Spinal cord (tissue), 10 donors: Measurements from ENCODE around the gene IMMP2L. TPM values are rescaled to one million over a fixed set of nuclear protein-coding genes. Genes with fewer than 3 reads are reported as not detected.
"Not testable (repeated sequence)": the region's sequence is repeated elsewhere in the genome, so short reads cannot be mapped to it uniquely, and the experiment has no call there.

Experiments
- DNase-seq, 6 donors: peaks; one replicate each; pipeline versions ENCODE4 v3.0.0 to v3.0.0-alpha.2; 2013 to 2015; ENCODE audit warnings: low spot score in 6 of 6, low read depth in 4 of 6
- H3K27ac ChIP-seq: one replicate; pipeline ENCODE4 v1.5.1; 2013; ENCODE audit warnings: low read depth, low read length, control low read depth
- H3K27me3 ChIP-seq: one replicate; pipeline ENCODE4 v1.6.1; 2013; ENCODE audit warnings: low read length; ENCODE audit not compliant: control insufficient read depth, insufficient read depth
- H3K36me3 ChIP-seq: one replicate; pipeline ENCODE4 v1.6.1; 2013; ENCODE audit warnings: low read length; ENCODE audit not compliant: control insufficient read depth, insufficient read depth
- H3K4me1 ChIP-seq: one replicate; pipeline ENCODE4 v1.6.1; 2013; ENCODE audit warnings: low read length; ENCODE audit not compliant: control insufficient read depth, insufficient read depth
- H3K4me3 ChIP-seq: one replicate; pipeline ENCODE4 v1.5.1; 2013; ENCODE audit warnings: low read depth, low read length, control low read depth
- H3K9me3 ChIP-seq: one replicate; pipeline ENCODE4 v1.6.1; 2013; ENCODE audit warnings: low read length; ENCODE audit not compliant: control insufficient read depth, insufficient read depth
- WGBS: methylation state at CpG from one replicate; pipeline ENCODE4 v1.1.5; 2013; ENCODE audit warnings: missing lambda C conversion rate; ENCODE audit not compliant: insufficient coverage; 5-methylcytosine and 5-hydroxymethylcytosine counted together
- polyA plus RNA-seq, 2 donors: library from polyadenylated mRNA; unstranded; fragments of 120-200 nt; gene quantifications; one replicate each; pipeline ENCODE4 v1.2.1, GENCODE V29; 2013; ENCODE audit not compliant: insufficient read length in 2 of 2
- total RNA-seq, 2 donors: library from RNA; depleted of rRNA in 1 of 2; stranded (reverse); fragments of 120-200 nt in 1 of 2; fragments of >200 nt in 1 of 2; gene quantifications; one replicate each; pipeline versions ENCODE4 v1.2.3 to v1.2.4, GENCODE V29; 2013 to 2014
- donor health status: healthy.

The IMMP2L gene
- total and polyA plus RNA-seq, 4 donors, result 14.8 to 26.8 (median 17.4) TPM

DNA sequence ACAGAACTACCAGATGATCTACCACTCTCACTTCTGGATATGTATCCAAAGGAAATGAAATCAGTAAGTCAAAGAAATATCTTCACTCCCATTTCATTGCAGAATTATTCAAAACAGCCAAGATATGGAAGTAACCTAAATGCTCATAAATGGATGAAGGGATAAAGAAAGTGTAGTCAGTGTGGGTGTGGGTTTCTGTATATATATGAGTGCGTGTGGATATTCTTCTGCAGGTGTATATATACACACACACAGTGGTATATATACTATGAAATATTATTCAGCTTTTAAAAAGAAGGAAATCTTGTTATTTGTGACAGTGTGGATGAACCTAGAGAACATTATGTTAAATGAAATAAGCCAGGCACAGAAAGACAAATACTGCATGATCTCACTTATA, 48.7 kb downstream of the IMMP2L start:
- H3K27me3 ChIP-seq, result no peaks in the 10 kb centered on the region
- no peaks in the 10 kb centered on the region for H3K9me3 ChIP-seq
- WGBS, result no CpG with 5 or more reads among the region's 1 CpG
- DNase-seq, result no peak
- H3K4me3 ChIP-seq, result no peak overlapping the region
- no peaks in the 10 kb centered on the region for H3K4me1 ChIP-seq
- H3K36me3 ChIP-seq, result no peaks in the 10 kb centered on the region
- no peak overlapping the region for H3K27ac ChIP-seq

DNA sequence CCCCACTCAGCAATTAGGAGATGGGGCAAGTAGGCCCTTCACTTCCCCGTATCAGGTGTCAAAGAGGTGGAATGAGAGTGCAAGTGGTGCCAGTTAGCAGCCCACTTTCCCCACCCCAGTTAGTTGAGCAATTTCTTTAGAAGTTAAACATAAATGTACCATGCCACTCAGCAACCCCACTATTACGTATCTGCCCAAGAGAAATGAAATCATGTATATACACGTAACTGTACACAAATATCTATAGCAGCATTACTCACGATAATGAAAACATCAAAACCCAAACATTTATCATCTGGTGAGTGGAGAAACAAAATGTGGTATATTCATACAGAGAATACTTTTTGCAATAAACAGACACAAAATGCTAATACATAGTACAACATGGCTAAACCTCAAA, 50.4 kb downstream of the IMMP2L start:
- Histone ChIP-seq H3K36me3 (no peaks in the 10 kb centered on the region), H3K27ac (no peak overlapping the region), H3K4me3 (no peak overlapping the region), H3K4me1 (no peaks in the 10 kb centered on the region), H3K27me3 (no peaks in the 10 kb centered on the region), H3K9me3 (no peaks in the 10 kb centered on the region)
- no peak for DNase-seq
- no CpG with 5 or more reads among the region's 4 CpGs for WGBS

DNA sequence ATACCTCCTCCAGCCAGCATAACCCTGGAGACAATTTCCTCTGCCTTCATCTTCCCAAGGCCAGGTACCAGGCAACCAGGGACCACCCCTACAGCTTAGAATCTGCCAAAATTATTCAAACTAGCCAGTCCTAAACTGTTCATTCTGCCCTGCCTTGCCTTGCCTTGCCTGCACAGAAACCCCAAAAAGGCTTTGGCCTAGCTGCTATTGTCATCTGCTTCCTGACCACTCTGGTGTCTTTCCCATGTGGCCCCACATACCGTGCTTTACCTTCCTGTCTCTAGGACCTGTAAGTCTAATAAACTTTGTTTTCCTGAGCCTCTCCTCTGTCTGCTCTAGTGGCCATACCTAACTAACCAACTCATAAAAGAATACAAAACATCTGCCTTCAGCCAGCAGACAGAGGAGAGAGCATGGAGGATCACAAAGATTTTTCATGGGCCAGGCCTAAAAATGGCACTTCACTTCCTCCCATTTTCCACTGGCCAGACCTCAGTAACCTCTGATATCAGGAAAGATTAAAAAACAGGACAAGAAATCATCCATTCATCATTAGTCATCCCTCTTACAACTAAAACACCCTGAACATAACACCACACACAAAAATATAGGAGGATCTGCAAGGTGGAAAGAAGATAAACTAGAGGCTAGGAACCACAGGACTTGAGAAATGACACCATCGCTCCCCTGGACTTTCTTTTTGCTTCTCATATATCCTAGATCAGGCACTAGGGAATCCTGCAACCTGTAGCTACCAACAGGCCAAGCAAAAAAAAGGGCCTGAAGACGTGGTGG, 51.5 kb downstream of the IMMP2L start:
- H3K36me3 ChIP-seq, result no peaks in the 10 kb centered on the region

DNA sequence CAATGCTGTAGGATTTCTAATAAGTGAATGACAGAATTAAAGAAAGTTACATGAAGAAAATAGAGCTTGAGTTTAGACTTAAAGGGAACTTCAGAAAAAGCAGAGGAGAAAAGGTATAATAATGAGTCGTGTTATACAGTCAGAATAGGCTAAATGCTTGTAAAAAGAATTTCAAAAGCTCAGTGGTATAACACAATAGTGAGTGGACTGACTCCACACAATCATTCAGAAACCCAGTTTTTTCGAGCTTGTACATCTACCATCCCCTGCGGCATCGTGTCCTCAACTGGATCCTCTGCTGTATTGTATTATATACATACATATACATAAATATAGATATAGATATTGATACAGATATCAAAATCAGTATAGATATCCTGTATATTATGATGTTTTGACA, 52.2 kb downstream of the IMMP2L start:
- no peaks in the 10 kb centered on the region for H3K4me1 ChIP-seq
- H3K27me3 ChIP-seq, result no peaks in the 10 kb centered on the region
- no peaks in the 10 kb centered on the region for H3K9me3 ChIP-seq
- WGBS, result no CpG with 5 or more reads among the region's 4 CpGs
- no peaks in the 10 kb centered on the region for H3K36me3 ChIP-seq
- H3K27ac ChIP-seq, result no peak overlapping the region
- H3K4me3 ChIP-seq, result no peak overlapping the region
- DNase-seq, result no peak

More for the DNA sequence above, 51.5 kb downstream of the IMMP2L start:
- no peaks in the 10 kb centered on the region for H3K27me3 ChIP-seq
- no peak overlapping the region for H3K27ac ChIP-seq
- no peak overlapping the region for H3K4me3 ChIP-seq
- no peak for DNase-seq
- 89% methylated on average over 3 of the region's 3 CpGs for WGBS
- no peaks in the 10 kb centered on the region for H3K9me3 ChIP-seq
- H3K4me1 ChIP-seq, result no peaks in the 10 kb centered on the region

DNA sequence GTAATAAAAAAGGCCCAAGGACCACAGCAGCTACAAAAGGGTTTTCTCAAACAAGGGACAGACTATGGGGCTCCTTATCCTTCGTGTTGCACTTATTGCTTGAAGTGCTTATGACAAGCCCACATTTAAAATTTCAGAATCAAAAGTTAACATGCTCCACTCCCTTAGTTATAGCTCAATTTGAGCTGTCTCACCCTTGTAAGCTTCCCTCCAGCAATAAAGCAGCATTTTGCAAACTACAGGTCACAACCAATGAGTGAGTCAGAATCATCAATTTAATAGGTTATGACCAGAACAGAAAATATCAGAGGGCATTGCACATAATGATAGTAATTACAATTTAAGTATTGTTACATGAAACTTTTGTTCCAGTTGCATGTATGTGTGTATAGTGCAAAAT, 53.0 kb downstream of the IMMP2L start:
- Histone ChIP-seq H3K9me3 (no peaks in the 10 kb centered on the region), H3K27me3 (no peaks in the 10 kb centered on the region), H3K4me1 (no peaks in the 10 kb centered on the region), H3K4me3 (no peak overlapping the region), H3K27ac (no peak overlapping the region), H3K36me3 (no peaks in the 10 kb centered on the region)
- WGBS, result 91% methylated on average over 1 of the region's 1 CpG
- no peak for DNase-seq

DNA sequence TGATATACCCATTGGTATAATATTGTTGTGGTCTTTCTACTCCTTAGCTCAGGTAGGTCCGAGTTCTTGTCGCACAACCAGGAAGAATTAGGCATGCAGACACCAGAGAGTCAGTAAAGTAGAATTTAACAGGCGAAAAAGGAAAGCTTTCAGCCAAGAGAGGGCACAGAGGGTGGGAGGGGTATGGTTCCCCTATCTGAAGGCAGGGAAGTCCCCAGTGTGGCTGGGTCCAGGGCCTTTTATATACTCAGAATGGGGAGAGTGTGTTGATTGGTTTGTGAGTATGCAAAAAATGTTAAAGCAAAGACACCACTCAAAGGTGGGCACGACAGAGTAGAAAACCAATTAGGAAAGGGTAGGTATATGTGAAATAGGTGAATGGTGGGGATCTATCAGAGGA, 53.9 kb downstream of the IMMP2L start:
- Histone ChIP-seq H3K4me3 (no peak overlapping the region), H3K4me1 (no peaks in the 10 kb centered on the region), H3K36me3 (no peaks in the 10 kb centered on the region), H3K9me3 (no peaks in the 10 kb centered on the region), H3K27ac (no peak overlapping the region), H3K27me3 (no peaks in the 10 kb centered on the region)
- WGBS, result 93% methylated on average over 4 of the region's 4 CpGs
- no peak for DNase-seq

DNA sequence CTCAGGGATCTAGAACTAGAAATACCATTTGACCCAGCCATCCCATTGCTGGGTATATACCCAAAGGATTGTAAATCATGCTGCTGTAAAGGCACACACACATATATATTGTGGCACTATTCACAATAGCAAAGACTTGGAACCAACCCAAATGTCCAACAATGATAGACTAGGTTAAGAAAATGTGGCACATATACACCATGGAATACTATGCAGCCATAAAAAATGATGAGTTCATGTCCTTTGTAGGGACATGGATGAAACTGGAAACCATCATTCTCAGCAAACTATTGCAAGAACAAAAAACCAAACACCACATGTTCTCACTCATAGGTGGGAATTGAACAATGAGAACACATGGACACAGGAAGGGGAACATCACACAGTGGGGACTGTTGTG, 56.9 kb downstream of the IMMP2L start:
- H3K4me3 ChIP-seq, H3K27ac ChIP-seq, H3K9me3 ChIP-seq, H3K4me1 ChIP-seq, DNase-seq, H3K36me3 ChIP-seq, H3K27me3 ChIP-seq: not testable (repeated sequence)

DNA sequence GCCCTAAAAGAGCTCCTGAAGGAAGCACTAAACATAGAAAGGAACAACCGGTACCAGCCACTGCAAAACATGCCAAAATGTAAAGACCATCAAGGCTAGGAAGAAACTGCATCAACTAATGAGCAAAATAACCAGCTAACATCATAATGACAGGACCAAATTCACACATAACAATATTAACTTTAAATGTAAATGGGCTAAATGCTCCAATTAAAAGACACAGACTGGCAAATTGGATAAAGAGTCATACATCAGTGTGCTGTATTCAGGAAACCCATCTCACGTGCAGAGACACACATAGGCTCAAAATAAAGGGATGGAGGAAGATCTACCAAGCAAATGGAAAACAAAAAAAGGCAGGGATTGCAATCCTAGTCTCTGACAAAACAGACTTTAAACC, 60.5 kb downstream of the IMMP2L start:
- WGBS, result no CpG with 5 or more reads among the region's 2 CpGs
- not testable (repeated sequence) for H3K27ac ChIP-seq, DNase-seq, H3K36me3 ChIP-seq, H3K27me3 ChIP-seq, H3K4me3 ChIP-seq, H3K9me3 ChIP-seq, H3K4me1 ChIP-seq

DNA sequence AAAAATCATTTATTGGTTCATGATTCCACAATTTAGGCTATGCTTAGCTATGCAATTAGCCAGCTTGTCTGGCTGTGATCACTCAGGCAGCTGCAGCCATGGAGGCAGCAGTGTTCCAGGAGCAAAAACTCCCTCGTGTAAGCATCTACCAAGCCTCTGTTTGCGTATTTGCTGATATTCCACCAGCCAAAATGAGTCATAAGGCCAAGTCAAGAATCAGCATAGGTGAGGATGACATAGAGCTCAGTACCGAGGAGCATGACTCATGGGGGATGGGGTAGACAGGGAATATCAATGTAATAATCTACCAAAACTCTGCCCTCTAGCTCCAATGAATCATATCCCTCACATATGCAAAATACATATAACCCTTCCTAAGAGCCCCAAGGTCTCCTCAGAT, 63.3 kb downstream of the IMMP2L start:
- no peaks in the 10 kb centered on the region for H3K9me3 ChIP-seq
- H3K36me3 ChIP-seq, result no peaks in the 10 kb centered on the region
- H3K4me3 ChIP-seq, result no peak overlapping the region
- WGBS, result 73% methylated on average over 2 of the region's 3 CpGs
- no peak overlapping the region for H3K27ac ChIP-seq
- no peaks in the 10 kb centered on the region for H3K4me1 ChIP-seq
- no peaks in the 10 kb centered on the region for H3K27me3 ChIP-seq
- no peak for DNase-seq

DNA sequence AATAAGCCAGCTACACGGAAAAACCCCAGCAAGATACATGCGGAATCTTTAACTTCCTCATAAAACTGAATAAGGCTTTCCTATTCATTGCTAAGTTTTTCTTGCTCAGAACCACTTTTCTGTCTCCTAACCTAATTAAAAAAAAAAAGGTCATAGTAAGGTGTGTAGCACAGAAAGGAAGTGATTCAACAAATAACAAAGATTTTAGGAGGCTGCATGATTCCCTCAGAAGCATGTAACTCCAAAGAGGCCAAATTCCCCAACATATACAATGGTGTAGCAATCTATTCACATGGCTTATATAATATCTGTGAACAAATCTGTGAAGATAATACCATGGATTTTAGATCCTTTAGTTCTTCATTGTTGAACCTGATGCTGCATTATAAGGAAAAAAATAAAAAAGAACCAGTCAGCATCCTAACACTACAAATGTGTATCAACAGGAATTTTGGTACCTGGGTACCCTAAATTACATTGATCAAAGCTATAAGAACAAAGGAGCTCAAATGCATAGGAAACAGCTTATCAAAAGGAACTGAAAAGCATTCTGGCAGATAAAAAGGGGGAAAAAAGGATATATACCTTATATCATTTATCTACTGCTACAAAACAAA, 63.8 kb downstream of the IMMP2L start:
- Histone ChIP-seq H3K9me3 (no peaks in the 10 kb centered on the region), H3K4me3 (no peak overlapping the region), H3K27me3 (no peaks in the 10 kb centered on the region), H3K36me3 (no peaks in the 10 kb centered on the region), H3K4me1 (no peaks in the 10 kb centered on the region), H3K27ac (no peak overlapping the region)
- DNase-seq, result no peak
- 100% methylated on average over 1 of the region's 2 CpGs for WGBS
